Spleen (tissue), 11 donors: ENCODE data around the gene GSG1L. TPM values are rescaled to one million over a fixed set of nuclear protein-coding genes. Genes with fewer than 3 reads are reported as not detected.

Experiments
- DNase-seq: peaks from one replicate; pipeline ENCODE4 v3.0.0-alpha.2; 2020
- H3K27ac ChIP-seq, 8 donors: fragments of 200-600 bp; sonication (generic) in 7 of 8; 1 replicate in 4 of 8; 2 replicates in 4 of 8; pipeline versions ENCODE4 v1.5.0 to v1.8.0; 2016 to 2021; ENCODE audit warnings: inconsistent platforms in 4 of 8, mild to moderate bottlenecking in 4 of 8, moderate library complexity in 1 of 8
- H3K27me3 ChIP-seq, 7 donors: fragments of 200-600 bp; sonication (generic) in 6 of 7; replicated peaks in 1 of 7; 1 replicate in 4 of 7; 2 replicates in 3 of 7; pipeline versions ENCODE4 v1.5.0 to v1.8.0; 2016 to 2021; ENCODE audit warnings: inconsistent platforms in 3 of 7, mild to moderate bottlenecking in 1 of 7
- H3K36me3 ChIP-seq, 6 donors: fragments of 200-600 bp; sonication (generic) in 5 of 6; 1 replicate in 4 of 6; 2 replicates in 2 of 6; pipeline versions ENCODE4 v1.5.0 to v1.8.0; 2016 to 2021; ENCODE audit warnings: inconsistent platforms in 2 of 6
- H3K4me1 ChIP-seq, 6 donors: fragments of 200-600 bp; sonication (generic) in 5 of 6; 1 replicate in 3 of 6; 2 replicates in 3 of 6; pipeline versions ENCODE4 v1.5.0 to v1.8.0; 2016 to 2021; ENCODE audit warnings: inconsistent platforms in 3 of 6
- H3K4me3 ChIP-seq, 8 donors: fragments of 200-600 bp; sonication (generic) in 7 of 8; 1 replicate in 4 of 8; 2 replicates in 4 of 8; pipeline versions ENCODE4 v1.5.0 to v1.8.0; 2016 to 2021; ENCODE audit warnings: inconsistent platforms in 4 of 8, mild to moderate bottlenecking in 4 of 8, moderate library complexity in 2 of 8
- H3K9me3 ChIP-seq, 8 donors: fragments of 200-600 bp; sonication (generic) in 7 of 8; 1 replicate in 4 of 8; 2 replicates in 4 of 8; pipeline versions ENCODE4 v1.5.0 to v1.8.0; 2016 to 2021; ENCODE audit warnings: inconsistent platforms in 4 of 8
- CTCF ChIP-seq, 11 experiments: fragments of 200-600 bp in 7 of 11; fragments of 450-650 bp in 4 of 11; sonication (generic) in 4 of 11; IDR thresholded peaks in 8 of 11; conservative IDR thresholded peaks in 3 of 11; 1 replicate in 7 of 11; 2 replicates in 4 of 11; pipeline versions ENCODE4 v1.4.0 to v1.8.0; 2016 to 2021; ENCODE audit warnings: antibody characterized with exemption in 11 of 11, inconsistent platforms in 4 of 11, mild to moderate bottlenecking in 1 of 11
- POLR2A ChIP-seq, 3 donors: fragments of 450-650 bp; IDR thresholded peaks; one replicate each; pipeline ENCODE4 v1.5.1; 2017; ENCODE audit warnings: antibody characterized with exemption in 3 of 3, mild to moderate bottlenecking in 1 of 3
- POLR2AphosphoS5 ChIP-seq, 3 donors: sonication (generic); formaldehyde crosslinking; IDR thresholded peaks; one replicate each; pipeline ENCODE4 v1.5.1; 2017; ENCODE audit warnings: antibody characterized with exemption in 3 of 3
- WGBS, 5 donors: extraction: QIAGEN DNeasy Blood & Tissue Kit in 3 of 5; methylation state at CpG; one replicate each; pipeline versions ENCODE4 v1.1.5 to v1.1.7; 2013 to 2018; 5-methylcytosine and 5-hydroxymethylcytosine counted together
- intact Hi-C: fragments of 100-400 bp; cut with DNase I; formaldehyde crosslinking; loops from one replicate; pipeline ENCODE4 v1.15.0; 2023; ENCODE audit warnings: low total_unique reads
- polyA plus RNA-seq, 3 donors: library from polyadenylated mRNA; stranded (reverse); fragments of 200-250 nt; gene quantifications; one replicate each; pipeline ENCODE4 v1.2.1, GENCODE V29; 2013
- total RNA-seq, 7 donors: library from RNA; depleted of rRNA in 3 of 7; stranded (reverse); fragments of >200 nt in 3 of 7; fragmentation: NEBNext Ultra II Directional in 4 of 7; extraction: Animal tissue kit (Norgen Biotek cat#: 25700) in 4 of 7; gene quantifications; one replicate each; pipeline versions ENCODE4 v1.1.0 to v1.2.1, GENCODE V29; 2016 to 2021
- donor health status: healthy with polysubstance abuse.
- donor health status: DM: no; HTN: no; CAD: no; lungs with moderate emphysema.
- donor health status: DM: no; HTN: no; CAD: no.
- donor health status: Bipolar disorder and iron deficiency.
- donor health status: healthy.
- donor health status: DM: no; HTN: no; CAD: no.
- donor health status: DM: yes; HTN: yes; CAD: no.

Gene GSG1L
- total and polyA plus RNA-seq, 10 donors, result 0.22 to 0.58 (median 0.43) TPM; not detected in 6

GRCh38 chr16:28084209-28084608 is 20.7 kb upstream of the GSG1L start:
- H3K36me3 ChIP-seq, result no peaks in the 10 kb centered on the region
- WGBS, 5 donors, result 93 to 99% (median 94%) methylated on average over 6 of the region's 6 CpGs
- H3K4me3 ChIP-seq, result no peak overlapping the region
- H3K4me1 ChIP-seq, result no peaks in the 10 kb centered on the region
- H3K27ac ChIP-seq, result no peak overlapping the region
- DNase-seq, result no peak
- no peaks in the 10 kb centered on the region for H3K9me3 ChIP-seq
- no peaks in the 10 kb centered on the region for H3K27me3 ChIP-seq
- TF ChIP-seq POLR2AphosphoS5 (IDR thresholded peaks at IDR 0.05) (no peak), CTCF (IDR thresholded peaks at IDR 0.05 in 8 of 11, conservative IDR thresholded peaks at IDR 0.05 in 3 of 11) (no peak), POLR2A (IDR thresholded peaks at IDR 0.05) (no peak)
- intact Hi-C loops, result no loop called here

- Histone ChIP-seq H3K9me3 (no peaks in the 10 kb centered on the region), H3K4me3 (no peak overlapping the region), H3K27me3 (no peaks in the 10 kb centered on the region), H3K4me1 (no peaks in the 10 kb centered on the region), H3K36me3 (no peaks in the 10 kb centered on the region), H3K27ac (no peak overlapping the region)
- no peak for DNase-seq
- no peak for TF ChIP-seq CTCF (IDR thresholded peaks at IDR 0.05 in 8 of 11, conservative IDR thresholded peaks at IDR 0.05 in 3 of 11)
- no peak for TF ChIP-seq POLR2AphosphoS5 (IDR thresholded peaks at IDR 0.05)
- no peak for TF ChIP-seq POLR2A (IDR thresholded peaks at IDR 0.05)
- WGBS, 5 donors, result 81 to 92% (median 90%) methylated on average over 13 of the region's 13 CpGs
- intact Hi-C loops, result no loop called here
These were observed 19.1 kb upstream of the GSG1L start for GRCh38 chr16:28082624-28083023.

- H3K27ac ChIP-seq, result no peak overlapping the region
- H3K27me3 ChIP-seq, result no peaks in the 10 kb centered on the region
- no peak overlapping the region for H3K4me3 ChIP-seq
- no peaks in the 10 kb centered on the region for H3K9me3 ChIP-seq
- TF ChIP-seq POLR2A (IDR thresholded peaks at IDR 0.05) (no peak), CTCF (IDR thresholded peaks at IDR 0.05 in 8 of 11, conservative IDR thresholded peaks at IDR 0.05 in 3 of 11) (no peak), POLR2AphosphoS5 (IDR thresholded peaks at IDR 0.05) (no peak)
- DNase-seq, result no peak
- H3K4me1 ChIP-seq, result no peaks in the 10 kb centered on the region
- intact Hi-C loops, result no loop called here
- H3K36me3 ChIP-seq, result no peaks in the 10 kb centered on the region
- WGBS, 5 donors, result 74 to 80% (median 77%) methylated on average over 9 of the region's 9 CpGs
These were observed 18.0 kb upstream of the GSG1L start for GRCh38 chr16:28081391-28081968.

- intact Hi-C loops, result no loop called here
These were observed 14.7 kb upstream of the GSG1L start for GRCh38 chr16:28078261-28078660.

More at GRCh38 chr16:28078261-28078660, 14.7 kb upstream of the GSG1L start:
- no peaks in the 10 kb centered on the region for H3K36me3 ChIP-seq
- no peaks in the 10 kb centered on the region for H3K4me1 ChIP-seq
- no peaks in the 10 kb centered on the region for H3K9me3 ChIP-seq
- H3K4me3 ChIP-seq, result no peak overlapping the region
- WGBS, 5 donors, result 84 to 92% (median 91%) methylated on average over 6 of the region's 6 CpGs
- no peak for DNase-seq
- H3K27ac ChIP-seq, result no peak overlapping the region
- TF ChIP-seq CTCF (IDR thresholded peaks at IDR 0.05 in 8 of 11, conservative IDR thresholded peaks at IDR 0.05 in 3 of 11) (no peak), POLR2AphosphoS5 (IDR thresholded peaks at IDR 0.05) (no peak)
- peaks cover 0 to 6% (median 0%) of the 10 kb centered on the region in 7 donors for H3K27me3 ChIP-seq
